ENCODE measurements around the gene MBP.
"Not testable (repeated sequence)": the region's sequence is repeated elsewhere in the genome, so short reads cannot be mapped to it uniquely, and the experiment has no call there.

MBP gene

GRCh38 chr18:76997951-76998808, 134.4 kb downstream of the MBP start:
- no peak for DNase-seq

GRCh38 chr18:76996429-76996828, 136.2 kb downstream of the MBP start:
- no peak for DNase-seq

GRCh38 chr18:76995896-76996295, 136.7 kb downstream of the MBP start:
- no peak for DNase-seq

- DNase-seq: no peak
Observed at GRCh38 chr18:76994086-76994654, 138.4 kb downstream of the MBP start.

- no peak for DNase-seq
Observed at GRCh38 chr18:76993573-76993972, 139.0 kb downstream of the MBP start.

GRCh38 chr18:76993085-76993382, 139.5 kb downstream of the MBP start:
- DNase-seq: no peak

- DNase-seq: no peak
Observed at GRCh38 chr18:76992226-76993084, 140.1 kb downstream of the MBP start.

- DNase-seq: no peak
Observed at GRCh38 chr18:76991021-76991688, 141.4 kb downstream of the MBP start.

- DNase-seq: not testable (repeated sequence)
Observed at GRCh38 chr18:76990343-76991020, 142.1 kb downstream of the MBP start.

GRCh38 chr18:76989647-76990190, 142.9 kb downstream of the MBP start:
- no peak for DNase-seq

GRCh38 chr18:76988827-76989646, 143.5 kb downstream of the MBP start:
- no peak for DNase-seq

- no peak for DNase-seq
Observed at GRCh38 chr18:76988031-76988826, 144.4 kb downstream of the MBP start.

GRCh38 chr18:76986406-76986805, 146.2 kb downstream of the MBP start:
- no peak for DNase-seq

GRCh38 chr18:76985951-76986236, 146.7 kb downstream of the MBP start:
- DNase-seq: no peak

- DNase-seq: no peak
Observed at GRCh38 chr18:76985156-76985950, 147.2 kb downstream of the MBP start.

- DNase-seq: no peak
Observed at GRCh38 chr18:76984193-76985155, 148.1 kb downstream of the MBP start.

GRCh38 chr18:76983613-76984051, 149.0 kb downstream of the MBP start:
- DNase-seq: no peak

- DNase-seq: peak; percentile 85
Observed at GRCh38 chr18:76982841-76983583, 149.6 kb downstream of the MBP start.
